H1 (cell line): ENCODE results near the gene TSPAN9. TPM values are rescaled to one million over a fixed set of nuclear protein-coding genes. Genes with fewer than 3 reads are reported as not detected.

Source experiments
- CTCF ChIA-PET: fragments of 300-600 bp; sonication (Branson Sonifier 250); formaldehyde crosslinking; loops from one replicate; lab custom pipeline; 2021; ENCODE audit not compliant: partially characterized antibody; lab: Charles Lee
- POLR2A ChIA-PET: fragments of 300-600 bp; sonication (Branson Sonifier 250); formaldehyde crosslinking; loops from one replicate; lab custom pipeline; 2021; ENCODE audit warnings: inconsistent platforms; ENCODE audit not compliant: partially characterized antibody; lab: Charles Lee
- DNase-seq, 2 experiments: peaks; one replicate each; pipeline versions ENCODE4 v3.0.0 to v3.0.0-alpha.2; 2010 to 2022; ENCODE audit warnings: low spot score in 2 of 2, low read depth in 1 of 2, mixed read lengths in 1 of 2
- FAIRE-seq: peaks from 2 replicates; lab custom pipeline; 2011; peaks lifted over from hg19 to GRCh38; lab: Jason Lieb, UNC
- H2AFZ ChIP-seq: 2 replicates; pipeline ENCODE4 v1.8.1; 2012; ENCODE audit warnings: low read length, inconsistent platforms
- H2AK5ac ChIP-seq: 2 replicates; pipeline ENCODE4 v1.6.1; 2013; ENCODE audit warnings: low read depth, low read length
- H2BK120ac ChIP-seq: replicated peaks from 2 replicates; pipeline ENCODE3; 2013; ENCODE audit warnings: low read depth, low read length, inconsistent platforms
- H2BK12ac ChIP-seq: 2 replicates; pipeline ENCODE4 v1.6.1; 2013; ENCODE audit warnings: low read depth, low read length
- H2BK15ac ChIP-seq: 2 replicates; pipeline ENCODE4 v1.6.1; 2013; ENCODE audit warnings: low read length
- H2BK20ac ChIP-seq: 2 replicates; pipeline ENCODE4 v1.6.1; 2013; ENCODE audit warnings: low read length
- H2BK5ac ChIP-seq: 2 replicates; pipeline ENCODE4 v1.6.1; 2013; ENCODE audit warnings: low read depth, low read length
- H3K14ac ChIP-seq: 2 replicates; pipeline ENCODE4 v1.6.1; 2013; ENCODE audit warnings: inconsistent platforms; ENCODE audit not compliant: insufficient read length
- H3K18ac ChIP-seq: 2 replicates; pipeline ENCODE4 v1.6.1; 2013; ENCODE audit warnings: low read length; ENCODE audit errors: extremely low read depth
- H3K23ac ChIP-seq: 2 replicates; pipeline ENCODE4 v1.6.1; 2013; ENCODE audit warnings: inconsistent platforms; ENCODE audit not compliant: insufficient read length
- H3K23me2 ChIP-seq: 2 replicates; pipeline ENCODE4 v1.6.1; 2013; ENCODE audit warnings: low read depth, low read length
- H3K27ac ChIP-seq: 2 replicates; pipeline ENCODE4 v1.6.1; 2011; ENCODE audit warnings: low read depth, low read length, inconsistent platforms
- H3K27me3 ChIP-seq, 4 experiments: replicated peaks in 1 of 4; 1 replicate in 1 of 4; 2 replicates in 3 of 4; pipeline versions ENCODE4 v1.6.1 to v1.8.1; 2011 to 2013; ENCODE audit warnings: low read length in 3 of 4, mild to moderate bottlenecking in 3 of 4, inconsistent platforms in 2 of 4, mixed read lengths in 2 of 4, moderate library complexity in 1 of 4; ENCODE audit not compliant: control insufficient read depth in 3 of 4, insufficient read depth in 3 of 4; ENCODE audit errors: extremely low read depth in 1 of 4
- H3K36me3 ChIP-seq, 4 experiments: 2 replicates each; pipeline versions ENCODE4 v1.6.1 to v1.8.1; 2011 to 2013; ENCODE audit warnings: mild to moderate bottlenecking in 4 of 4, low read length in 3 of 4, moderate library complexity in 2 of 4, control low read depth in 1 of 4, inconsistent platforms in 1 of 4; ENCODE audit not compliant: insufficient read depth in 4 of 4, control insufficient read depth in 2 of 4
- H3K4ac ChIP-seq: replicated peaks from 2 replicates; pipeline ENCODE3; 2013; ENCODE audit warnings: low read length, low read depth, mixed read lengths, inconsistent platforms; ENCODE audit not compliant: insufficient read length
- H3K4me1 ChIP-seq, 4 experiments: replicated peaks in 1 of 4; 1 replicate in 1 of 4; 2 replicates in 3 of 4; pipeline versions ENCODE4 v1.6.1 to v1.8.1; 2011 to 2013; ENCODE audit warnings: low read length in 3 of 4, inconsistent platforms in 2 of 4, mixed read lengths in 1 of 4; ENCODE audit not compliant: insufficient read depth in 4 of 4, control insufficient read depth in 3 of 4
- H3K4me2 ChIP-seq, 2 experiments: 2 replicates each; pipeline versions ENCODE4 v1.6.1 to v1.8.1; 2011 to 2013; ENCODE audit warnings: low read depth in 2 of 2, low read length in 2 of 2, control low read depth in 1 of 2, inconsistent platforms in 1 of 2, mild to moderate bottlenecking in 1 of 2; ENCODE audit not compliant: insufficient read depth in 1 of 2
- H3K4me3 ChIP-seq, 4 experiments: fragments of 200-600, 300-600 bp in 1 of 4; sonication (generic), shearing (Covaris generic), sonication (Bioruptor Twin) in 1 of 4; 2 replicates each; pipeline versions ENCODE4 v1.5.1 to v1.8.1; 2011 to 2016; ENCODE audit warnings: low read length in 4 of 4, low read depth in 3 of 4, control low read depth in 2 of 4, inconsistent platforms in 2 of 4, mild to moderate bottlenecking in 2 of 4, mixed read lengths in 1 of 4, moderate library complexity in 1 of 4; ENCODE audit not compliant: insufficient read depth in 2 of 4; ENCODE audit errors: extremely low read depth in 1 of 4
- H3K56ac ChIP-seq: replicated peaks from 2 replicates; pipeline ENCODE3; 2013; ENCODE audit warnings: low read depth, mild to moderate bottlenecking, mixed read lengths, low read length, inconsistent platforms; ENCODE audit not compliant: insufficient read length
- H3K79me1 ChIP-seq: 2 replicates; pipeline ENCODE4 v1.6.1; 2013; ENCODE audit warnings: low read depth, low read length, control low read depth
- H3K79me2 ChIP-seq, 2 experiments: 2 replicates each; pipeline versions ENCODE4 v1.6.1 to v1.8.1; 2012 to 2013; ENCODE audit warnings: low read length in 2 of 2, mild to moderate bottlenecking in 2 of 2, inconsistent platforms in 1 of 2; ENCODE audit not compliant: insufficient read depth in 2 of 2, control insufficient read depth in 1 of 2
- H3K9ac ChIP-seq, 4 experiments: replicated peaks in 1 of 4; 1 replicate in 1 of 4; 2 replicates in 3 of 4; pipeline versions ENCODE4 v1.6.1 to v1.8.1; 2011 to 2013; ENCODE audit warnings: low read depth in 3 of 4, low read length in 3 of 4, control low read depth in 2 of 4, mild to moderate bottlenecking in 2 of 4, moderate library complexity in 2 of 4, inconsistent platforms in 1 of 4; ENCODE audit errors: extremely low read depth in 1 of 4
- H3K9me3 ChIP-seq, 2 experiments: 2 replicates each; pipeline versions ENCODE4 v1.6.1 to v1.8.1; 2012 to 2013; ENCODE audit warnings: mild to moderate bottlenecking in 2 of 2, moderate library complexity in 2 of 2, control low read depth in 1 of 2, inconsistent platforms in 1 of 2, low read depth in 1 of 2, low read length in 1 of 2, mixed read lengths in 1 of 2; ENCODE audit not compliant: insufficient read depth in 2 of 2
- H4K20me1 ChIP-seq, 2 experiments: replicated peaks in 1 of 2; 2 replicates each; pipeline versions ENCODE3 to v1.8.1; 2011 to 2013; ENCODE audit warnings: inconsistent platforms in 2 of 2, low read length in 2 of 2, mild to moderate bottlenecking in 1 of 2; ENCODE audit not compliant: insufficient read depth in 2 of 2, control insufficient read depth in 1 of 2
- H4K5ac ChIP-seq: 2 replicates; pipeline ENCODE4 v1.6.1; 2013; ENCODE audit warnings: low read length, low read depth, mixed read lengths, inconsistent platforms; ENCODE audit not compliant: insufficient read length
- H4K8ac ChIP-seq: 2 replicates; pipeline ENCODE4 v1.8.0; 2013; ENCODE audit warnings: mild to moderate bottlenecking, moderate library complexity, low read length, inconsistent platforms; ENCODE audit not compliant: insufficient read depth; ENCODE audit errors: extremely low read depth
- H4K91ac ChIP-seq: replicated peaks from 2 replicates; pipeline ENCODE3; 2013; ENCODE audit warnings: low read length, mixed read lengths, inconsistent platforms; ENCODE audit not compliant: insufficient read length
- CHD1 ChIP-seq: IDR thresholded peaks from 2 replicates; pipeline ENCODE4 v1.6.1; 2012; ENCODE audit warnings: low read depth, low read length, improper control_type of control experiment
- POLR2AphosphoS5 ChIP-seq: IDR thresholded peaks from 2 replicates; pipeline ENCODE4 v1.6.1; 2011; ENCODE audit warnings: low read depth, low read length
- POU5F1 ChIP-seq: IDR thresholded peaks from 2 replicates; pipeline ENCODE4 v1.6.1; 2011; ENCODE audit warnings: low read depth, mild to moderate bottlenecking, low read length, moderate library complexity
- RXRA ChIP-seq: IDR thresholded peaks from 2 replicates; pipeline ENCODE4 v1.6.1; 2011; ENCODE audit warnings: low read depth, mild to moderate bottlenecking, low read length, moderate library complexity; ENCODE audit not compliant: insufficient read depth
- TCF12 ChIP-seq: IDR thresholded peaks from 2 replicates; pipeline ENCODE4 v1.6.1; 2011; ENCODE audit warnings: low read depth, mild to moderate bottlenecking, low read length
- TEAD4 ChIP-seq: IDR thresholded peaks from 2 replicates; pipeline ENCODE4 v1.6.1; 2012; ENCODE audit warnings: low read depth, low read length, inconsistent platforms, mixed read lengths
- USF2 ChIP-seq: IDR thresholded peaks from 2 replicates; pipeline ENCODE4 v1.6.1; 2011; ENCODE audit warnings: low read length, improper control_type of control experiment
- WGBS, 2 experiments: shearing (Covaris generic) in 1 of 2; methylation state at CpG; one replicate each; pipeline versions ENCODE4 v1.1.6 to v1.1.7; 2013 to 2015; ENCODE audit warnings: low lambda C conversion rate in 2 of 2, mixed read lengths in 2 of 2, inconsistent platforms in 1 of 2, low coverage in 1 of 2, missing lambda C conversion rate in 1 of 2; ENCODE audit not compliant: insufficient replicate concordance in 2 of 2, insufficient coverage in 1 of 2, insufficient read length in 1 of 2; ENCODE audit errors: extremely low coverage in 1 of 2, missing lambda C conversion rate in 1 of 2; 5-methylcytosine and 5-hydroxymethylcytosine counted together
- polyA plus RNA-seq, 7 experiments: library from polyadenylated mRNA; depleted of rRNA in 3 of 7; stranded (reverse) in 5 of 7; unstranded in 2 of 7; fragments of >200 nt in 5 of 7; fragments of 200-250 nt in 2 of 7; gene quantifications; 1 replicate in 5 of 7; 2 replicates in 1 of 7; 4 replicates in 1 of 7; pipeline versions ENCODE4 v1.2.1 to v1.2.3, GENCODE V29; 2011 to 2013; ENCODE audit warnings: missing spikeins in 2 of 7, mixed read lengths in 2 of 7
- total RNA-seq: library from RNA; stranded (reverse); fragmentation: NEBNext Ultra II Directional; extraction: Animal tissue kit (Norgen Biotek cat#: 25700); gene quantifications from 2 replicates; pipeline ENCODE4 v1.2.1, GENCODE V29; 2021

The TSPAN9 gene
- total and polyA plus RNA-seq, 2 of the 8 experiments (the other 6 are each of a cell fraction or from before 2014, with no cell fraction given) = 11.5 to 29.1 TPM

- Histone ChIP-seq H3K79me2 (no peaks in the 10 kb centered on the region), H3K79me1 (no peaks in the 10 kb centered on the region), H2BK12ac (no peak overlapping the region), H2AFZ (no peak overlapping the region), H4K91ac (no peak overlapping the region), H2BK120ac (no peak overlapping the region), H2BK15ac (no peak overlapping the region), H2BK5ac (no peak overlapping the region), H3K56ac (no peak overlapping the region), H3K23ac (no peak overlapping the region), H3K36me3 (no peaks in the 10 kb centered on the region), H2AK5ac (no peak overlapping the region), H3K4me2 (no peak overlapping the region), H3K4me3 (no peak overlapping the region), H3K14ac (no peak overlapping the region), H3K27ac (no peak overlapping the region), H3K4me1 (0 out of 7 replicates have a peak, but pooled peaks cover 0 to 2% (median 0%) of the 10 kb centered on the region in 4 experiments), H3K27me3 (no peaks in the 10 kb centered on the region), H4K8ac (no peak overlapping the region; the same call in 1 of the 2 replicates), H3K23me2 (no peaks in the 10 kb centered on the region), H3K9me3 (no peaks in the 10 kb centered on the region), H3K18ac (no peak overlapping the region), H4K20me1 (no peaks in the 10 kb centered on the region), H3K9ac (no peak overlapping the region), H4K5ac (no peak overlapping the region), H2BK20ac (no peak overlapping the region), H3K4ac (no peak overlapping the region)
- ChIA-PET CTCF (interaction anchor here (0.7 to 3.6 kb wide), 7 partner anchors 10 to 128 kb away, joined by 3 to 19 read pairs (median 4); no protein-coding TSS in a partner anchor), POLR2A (interaction anchor here (1.8 kb wide), 1 partner anchor 10 kb away, joined by 4 read pairs; no protein-coding TSS in a partner anchor)
- FAIRE-seq = no peak
- 95% methylated on average over 7 of the region's 7 CpGs; no CpG with 5 or more reads in 1 of the 2 experiments for WGBS, 2 experiments
- DNase-seq = no peak
- TF ChIP-seq RXRA (no peak), TCF12 (no peak), CHD1 (no peak), USF2 (no peak), POU5F1 (no peak), POLR2AphosphoS5 (no peak), TEAD4 (no peak)
These were observed 174.5 kb downstream of the TSPAN9 start for GRCh38 chr12:3251691-3252090.
